GM12878 (cell line): Measurements from ENCODE around the gene KIF21B. TPM values are rescaled to one million over a fixed set of nuclear protein-coding genes. Genes with fewer than 3 reads are reported as not detected.

Experiments used
- ATAC-seq: fragments of 200-7000 bp; cut with Tn5 transposase; 3 replicates; pipeline ENCODE4 v1.9.1; 2020; ENCODE audit warnings: mild to moderate bottlenecking, moderate library complexity
- BruUV-seq: library from RNA; stranded (reverse); fragments of 400-500 nt; replicated peaks from 2 replicates; lab custom pipeline; 2021; lab: Mats Ljungman, UMichigan
- CTCF ChIA-PET: fragments of 300-600 bp; sonication (Branson Sonifier 250); formaldehyde crosslinking; extraction: SDS; loops from one replicate; lab custom pipeline; 2021; ENCODE audit warnings: inconsistent platforms; lab: Yijun Ruan, JAX
- POLR2A ChIA-PET: fragments of 350-600 bp; formaldehyde crosslinking; extraction: SDS; loops from one replicate; lab custom pipeline; 2021; ENCODE audit warnings: inconsistent platforms; lab: Charles Lee
- RAD21 ChIA-PET: fragments of 300-600 bp; sonication (Branson Sonifier 250); formaldehyde crosslinking; loops from one replicate; lab custom pipeline; 2023; ENCODE audit warnings: antibody characterized with exemption; ENCODE audit not compliant: unreplicated experiment; lab: Charles Lee
- SMC1A ChIA-PET: fragments of 300-600 bp; sonication (Branson Sonifier 250); formaldehyde crosslinking; loops from one replicate; lab custom pipeline; 2023; ENCODE audit not compliant: unreplicated experiment, uncharacterized antibody; lab: Charles Lee
- DNase-seq: peaks from one replicate; pipeline ENCODE4 v3.0.0-alpha.2; 2011; ENCODE audit warnings: low read depth, low spot score
- FAIRE-seq: peaks from 3 replicates; lab custom pipeline; 2011; peaks lifted over from hg19 to GRCh38; lab: Jason Lieb, UNC
- H2AFZ ChIP-seq: 2 replicates; pipeline ENCODE4 v1.6.0; 2011; ENCODE audit warnings: low read depth, low read length, control low read depth; ENCODE audit not compliant: control insufficient read depth
- H3K27ac ChIP-seq: 2 replicates; pipeline ENCODE4 v1.5.1; 2011; ENCODE audit warnings: control low read depth; ENCODE audit not compliant: control insufficient read depth, insufficient read depth
- H3K27me3 ChIP-seq, 2 experiments: replicated peaks in 1 of 2; 2 replicates each; pipeline versions ENCODE4 v1.6.0 to v1.6.1; 2011; ENCODE audit warnings: low read length in 1 of 2; ENCODE audit not compliant: control insufficient read depth in 2 of 2, insufficient read depth in 2 of 2
- H3K36me3 ChIP-seq, 2 experiments: 2 replicates each; pipeline ENCODE4 v1.5.1; 2011; ENCODE audit warnings: low read length in 1 of 2; ENCODE audit not compliant: control insufficient read depth in 2 of 2, insufficient read depth in 2 of 2
- H3K4me1 ChIP-seq: 2 replicates; pipeline ENCODE4 v1.6.1; 2011; ENCODE audit warnings: mild to moderate bottlenecking, low read length, moderate library complexity, mixed read lengths; ENCODE audit not compliant: control insufficient read depth, insufficient read depth
- H3K4me2 ChIP-seq: 2 replicates; pipeline ENCODE4 v1.6.0; 2011; ENCODE audit warnings: control low read depth; ENCODE audit not compliant: control insufficient read depth, insufficient read depth
- H3K4me3 ChIP-seq: fragments of 200-600 bp; sonication (generic); 2 replicates; pipeline ENCODE4 v1.5.1; 2016
- H3K79me2 ChIP-seq: 2 replicates; pipeline ENCODE4 v1.6.0; 2011; ENCODE audit warnings: low read length; ENCODE audit not compliant: control insufficient read depth, insufficient read depth
- H3K9ac ChIP-seq: 2 replicates; pipeline ENCODE4 v1.8.0; 2011; ENCODE audit warnings: low read length, control low read depth, mixed read lengths; ENCODE audit not compliant: control insufficient read depth, insufficient read depth
- H3K9me3 ChIP-seq: replicated peaks from 3 replicates; pipeline ENCODE4 v1.5.1; 2011; ENCODE audit warnings: mild to moderate bottlenecking, low read length; ENCODE audit not compliant: control insufficient read depth, insufficient read depth
- H4K20me1 ChIP-seq: 2 replicates; pipeline ENCODE4 v1.6.0; 2011; ENCODE audit not compliant: control insufficient read depth, insufficient read depth
- CHD4 ChIP-seq: fragments of 200-600 bp; sonication (generic); IDR thresholded peaks from 2 replicates; pipeline ENCODE4 v1.6.1; 2016; ENCODE audit warnings: mild to moderate bottlenecking
- CTCF ChIP-seq, 3 experiments: IDR thresholded peaks in 2 of 3; conservative IDR thresholded peaks in 1 of 3; 2 replicates each; pipeline ENCODE4 v1.5.1; 2011; ENCODE audit warnings: low read depth in 3 of 3, low read length in 3 of 3, mild to moderate bottlenecking in 3 of 3, control low read depth in 2 of 3, moderate library complexity in 2 of 3, inconsistent platforms in 1 of 3, mixed read lengths in 1 of 3; ENCODE audit not compliant: control insufficient read depth in 2 of 3, insufficient read depth in 1 of 3; ENCODE audit errors: extremely low read depth in 1 of 3
- IRF3 ChIP-seq: fragments of 450-650 bp; IDR thresholded peaks from 2 replicates; pipeline ENCODE4 v1.6.1; 2014; ENCODE audit warnings: mild to moderate bottlenecking
- MEF2B ChIP-seq: fragments of 450-650 bp; IDR thresholded peaks from 2 replicates; pipeline ENCODE4 v1.6.1; 2018; ENCODE audit warnings: mild to moderate bottlenecking, moderate library complexity; ENCODE audit not compliant: partially characterized antibody, poor library complexity, severe bottlenecking
- NFIC ChIP-seq: IDR thresholded peaks from 2 replicates; pipeline ENCODE4 v1.6.1; 2012; ENCODE audit warnings: low read depth, mild to moderate bottlenecking, inconsistent platforms, low read length, moderate library complexity
- RELB ChIP-seq: fragments of 450-650 bp; IDR thresholded peaks from 2 replicates; pipeline ENCODE4 v1.6.1; 2017; ENCODE audit warnings: low read depth, mild to moderate bottlenecking, moderate library complexity
- SIN3A ChIP-seq: IDR thresholded peaks from 2 replicates; pipeline ENCODE4 v1.6.1; 2012; ENCODE audit warnings: low read depth, low read length, improper control_type of control experiment
- STAT1 ChIP-seq: fragments of 450-650 bp; conservative IDR thresholded peaks from 2 replicates; pipeline ENCODE4 v1.6.1; 2014; ENCODE audit warnings: antibody characterized with exemption, mild to moderate bottlenecking
- USF1 ChIP-seq: IDR thresholded peaks from 2 replicates; pipeline ENCODE4 v1.6.1; 2011; ENCODE audit warnings: borderline replicate concordance, low read depth, mild to moderate bottlenecking, moderate library complexity, mixed read lengths, low read length; ENCODE audit not compliant: insufficient read depth; ENCODE audit errors: extremely low read length
- ZBTB4 ChIP-seq: fragments of 450-650 bp; formaldehyde crosslinking; IDR thresholded peaks from 2 replicates; pipeline ENCODE4 v1.4.0; 2022; ENCODE audit warnings: mild to moderate bottlenecking, moderate library complexity
- ZSCAN29 ChIP-seq: fragments of 450-650 bp; IDR thresholded peaks from 2 replicates; pipeline ENCODE4 v1.6.1; 2017; ENCODE audit warnings: mild to moderate bottlenecking, moderate library complexity
- WGBS: methylation state at CpG from one replicate; pipeline ENCODE4 v1.1.6; 2016; ENCODE audit warnings: low lambda C conversion rate; ENCODE audit not compliant: insufficient replicate concordance, insufficient coverage; ENCODE audit errors: missing lambda C conversion rate; 5-methylcytosine and 5-hydroxymethylcytosine counted together
- in situ Hi-C: fragments of 300-500 bp; cut with MboI; formaldehyde crosslinking; loops from 9 replicates; pipeline ENCODE4 v1.14.3; 2018; ENCODE audit warnings: mixed read lengths
- intact Hi-C: fragments of 100-400 bp; cut with micrococcal nuclease; formaldehyde crosslinking; loops from one replicate; pipeline ENCODE4 v1.14.2; 2022; ENCODE audit not compliant: unreplicated experiment
- polyA plus RNA-seq, 11 experiments: library from polyadenylated mRNA; depleted of rRNA in 4 of 11; unstranded in 6 of 11; stranded (reverse) in 5 of 11; fragments of >200 nt; fragmentation: Nextera tagmentation in 4 of 11; fragmentation: Illumina TruSeq in 1 of 11; extraction: Ambion mirVana in 4 of 11; extraction: Trizol in 1 of 11; gene quantifications; 1 replicate in 1 of 11; 2 replicates in 10 of 11; pipeline versions ENCODE4 v1.2.1 to v1.2.3, GENCODE V29; 2011 to 2016; ENCODE audit warnings: inconsistent platforms in 2 of 11, missing spikeins in 2 of 11, low read depth in 1 of 11
- total RNA-seq, 4 experiments: library from RNA; depleted of rRNA in 3 of 4; stranded (reverse); fragments of >200 nt in 3 of 4; fragmentation: Illumina TruSeq in 1 of 4; extraction: Trizol in 1 of 4; gene quantifications; 2 replicates each; pipeline versions ENCODE4 v1.2.1 to v1.2.3, GENCODE V29; 2013 to 2021

KIF21B gene
- total and polyA plus RNA-seq, 10 of the 15 experiments (the other 5 are each of a cell fraction or from before 2014, with no cell fraction given), result 2.3 to 47.7 (median 12.6) TPM

GRCh38 chr1:201053155-201053860 is 29.8 kb upstream of the KIF21B start:
- ChIA-PET POLR2A (interaction anchor here (1.0 kb wide), 1 partner anchor 32 kb away, joined by 3 read pairs; no protein-coding TSS in a partner anchor), SMC1A (no interaction called here)
- no peak overlapping the region for H3K9ac ChIP-seq

More at GRCh38 chr1:201053155-201053860, 29.8 kb upstream of the KIF21B start:
- 31% methylated on average over 22 of the region's 22 CpGs for WGBS
- Histone ChIP-seq H3K27ac (no peak overlapping the region), H3K4me3 (no peak overlapping the region), H3K9me3 (no peaks in the 10 kb centered on the region), H2AFZ (no peak overlapping the region), H3K4me1 (no peaks in the 10 kb centered on the region; the same call in none of the 2 replicates), H3K27me3 (peaks cover 5 to 7% of the 10 kb centered on the region in 2 experiments; a peak in 3 of 4 replicates), H3K79me2 (no peaks in the 10 kb centered on the region), H4K20me1 (no peaks in the 10 kb centered on the region), H3K4me2 (no peak overlapping the region), H3K36me3 (no peaks in the 10 kb centered on the region)
- DNase-seq (no peak), ATAC-seq (peak; percentile 68), FAIRE-seq (no peak)
- ChIA-PET CTCF (no interaction called here), RAD21 (no interaction called here)
- intact Hi-C loops (no loop called here), in situ Hi-C loops (no loop called here)
- TF ChIP-seq ZBTB4 (CRISPR knock-in tag) (no peak), CHD4 (no peak), RELB (no peak), IRF3 (no peak), SIN3A (no peak), ZSCAN29 (no peak), USF1 (no peak), NFIC (no peak), STAT1 (no peak), CTCF (IDR thresholded peaks at IDR 0.05 in 2 of 3, conservative IDR thresholded peaks at IDR 0.05 in 1 of 3; ENCODE audit: control insufficient read depth in 2 of 3, extremely low read depth in 1 of 3, insufficient read depth in 1 of 3, low read depth in 3 of 3, low read length in 3 of 3) (peak in 2 of 3 experiments; percentile 4 to 26; a peak in 1 of 6 replicates), MEF2B (peak; percentile 78)
- no TSS peak for BruUV-seq
